Measurements from ENCODE around the gene CDC42BPB. TPM values are rescaled to one million over a fixed set of nuclear protein-coding genes. Genes with fewer than 3 reads are reported as not detected.

CDC42BPB gene
- total RNA-seq, 4 donors from 2014 or later: 85.3 to 174 (median 101) TPM

- 49 to 50% methylated on average over 38 of the region's 39 CpGs for WGBS, 2 donors
- peak overlapping the region; percentile 64 for H3K4me3 ChIP-seq (ENCODE audit: low read depth, poor library complexity, severe bottlenecking)
- intact Hi-C loops (cut with DNase I; ENCODE audit: low total_unique reads): no loop called here
- TF ChIP-seq CTCF (IDR thresholded peaks at IDR 0.05): no peak
- TF ChIP-seq POLR2A (IDR thresholded peaks at IDR 0.05): no peak
- DNase-seq (ENCODE audit: low spot score in 2 of 2): no peak
These were observed 1.1 kb upstream of the CDC42BPB start for GRCh38 chr14:103058164-103059055.

GRCh38 chr14:103057028-103057371 is 349 bp downstream of the CDC42BPB start:
- WGBS, 2 donors: no CpG with 5 or more reads among the region's 53 CpGs
- intact Hi-C loops (cut with DNase I; ENCODE audit: low total_unique reads): no loop called here
- TF ChIP-seq POLR2A (IDR thresholded peaks at IDR 0.05) (no peak), CTCF (IDR thresholded peaks at IDR 0.05) (no peak)
- H3K4me3 ChIP-seq (ENCODE audit: low read depth, poor library complexity, severe bottlenecking): peak overlapping the region; percentile 55
- DNase-seq (ENCODE audit: low spot score in 2 of 2): no peak

GRCh38 chr14:103056322-103057027 is 874 bp downstream of the CDC42BPB start:
- H3K4me3 ChIP-seq (ENCODE audit: low read depth, poor library complexity, severe bottlenecking): peak overlapping the region; percentile 55
- 2% methylated on average over 27 to 36 of the region's 50 CpGs for WGBS, 2 donors
- peak in 1 of 2 donors; percentile 95 for DNase-seq (ENCODE audit: low spot score in 2 of 2)
- intact Hi-C loops (cut with DNase I; ENCODE audit: low total_unique reads): no loop called here
- TF ChIP-seq POLR2A (IDR thresholded peaks at IDR 0.05) (no peak), CTCF (IDR thresholded peaks at IDR 0.05) (no peak)

GRCh38 chr14:103055695-103056094 is 1.7 kb downstream of the CDC42BPB start:
- no peak overlapping the region for H3K4me3 ChIP-seq (ENCODE audit: low read depth, poor library complexity, severe bottlenecking)
- TF ChIP-seq POLR2A (IDR thresholded peaks at IDR 0.05) (no peak), CTCF (IDR thresholded peaks at IDR 0.05) (no peak)
- WGBS, 2 donors: 58 to 64% methylated on average over 8 of the region's 8 CpGs
- no peak for DNase-seq (ENCODE audit: low spot score in 2 of 2)
- intact Hi-C loops (cut with DNase I; ENCODE audit: low total_unique reads): no loop called here

GRCh38 chr14:103052407-103052806 is 4.9 kb downstream of the CDC42BPB start:
- DNase-seq (ENCODE audit: low spot score in 2 of 2): no peak
- 79 to 80% methylated on average over 10 of the region's 10 CpGs for WGBS, 2 donors
- no peak overlapping the region for H3K4me3 ChIP-seq (ENCODE audit: low read depth, poor library complexity, severe bottlenecking)
- TF ChIP-seq POLR2A (IDR thresholded peaks at IDR 0.05): no peak
- no peak for TF ChIP-seq CTCF (IDR thresholded peaks at IDR 0.05)
- intact Hi-C loops (cut with DNase I; ENCODE audit: low total_unique reads): no loop called here

Data from lower leg skin (tissue), 4 donors.